ENCODE measurements around the gene PLCG2.

The PLCG2 gene

GRCh38 chr16:81790830-81791435 lies 11.8 kb downstream of the PLCG2 start (continued):
- no peak for TF ChIP-seq BACH2 (CRISPR knock-in tag; IDR thresholded peaks at IDR 0.05; ENCODE audit: borderline replicate concordance)
- no peak for TF ChIP-seq ZFP30 (CRISPR knock-in tag; IDR thresholded peaks at IDR 0.05)
- no peak for TF ChIP-seq ZNF8 (CRISPR knock-in tag; IDR thresholded peaks at IDR 0.05)
- TF ChIP-seq ESRRG (CRISPR knock-in tag; IDR thresholded peaks at IDR 0.05) = no peak

GRCh38 chr16:81792828-81793227 lies 13.7 kb downstream of the PLCG2 start:
- TF ChIP-seq CSRNP3 (CRISPR knock-in tag; IDR thresholded peaks at IDR 0.05) (no peak), ESRRG (CRISPR knock-in tag; IDR thresholded peaks at IDR 0.05) (no peak), TOX (CRISPR knock-in tag; IDR thresholded peaks at IDR 0.05; ENCODE audit: borderline replicate concordance) (no peak), SNAI2 (CRISPR knock-in tag; IDR thresholded peaks at IDR 0.05) (no peak), GLIS3 (CRISPR knock-in tag; IDR thresholded peaks at IDR 0.05) (no peak), POU6F1 (CRISPR knock-in tag; IDR thresholded peaks at IDR 0.05; ENCODE audit: borderline replicate concordance, low read depth) (no peak), TCF4 (CRISPR knock-in tag; IDR thresholded peaks at IDR 0.05; ENCODE audit: borderline replicate concordance) (no peak), ISL1 (CRISPR knock-in tag; IDR thresholded peaks at IDR 0.05) (no peak), OSR1 (CRISPR knock-in tag; IDR thresholded peaks at IDR 0.05) (no peak), ZFP3 (CRISPR knock-in tag; IDR thresholded peaks at IDR 0.05) (no peak), ZNF8 (CRISPR knock-in tag; IDR thresholded peaks at IDR 0.05) (no peak), ZNF70 (CRISPR knock-in tag; IDR thresholded peaks at IDR 0.05) (no peak), ZC3H10 (CRISPR knock-in tag; IDR thresholded peaks at IDR 0.05) (no peak), PPARA (CRISPR knock-in tag; IDR thresholded peaks at IDR 0.05; ENCODE audit: borderline replicate concordance) (no peak), RARB (CRISPR knock-in tag; IDR thresholded peaks at IDR 0.05) (no peak)
- TF ChIP-seq, protein P1, sequence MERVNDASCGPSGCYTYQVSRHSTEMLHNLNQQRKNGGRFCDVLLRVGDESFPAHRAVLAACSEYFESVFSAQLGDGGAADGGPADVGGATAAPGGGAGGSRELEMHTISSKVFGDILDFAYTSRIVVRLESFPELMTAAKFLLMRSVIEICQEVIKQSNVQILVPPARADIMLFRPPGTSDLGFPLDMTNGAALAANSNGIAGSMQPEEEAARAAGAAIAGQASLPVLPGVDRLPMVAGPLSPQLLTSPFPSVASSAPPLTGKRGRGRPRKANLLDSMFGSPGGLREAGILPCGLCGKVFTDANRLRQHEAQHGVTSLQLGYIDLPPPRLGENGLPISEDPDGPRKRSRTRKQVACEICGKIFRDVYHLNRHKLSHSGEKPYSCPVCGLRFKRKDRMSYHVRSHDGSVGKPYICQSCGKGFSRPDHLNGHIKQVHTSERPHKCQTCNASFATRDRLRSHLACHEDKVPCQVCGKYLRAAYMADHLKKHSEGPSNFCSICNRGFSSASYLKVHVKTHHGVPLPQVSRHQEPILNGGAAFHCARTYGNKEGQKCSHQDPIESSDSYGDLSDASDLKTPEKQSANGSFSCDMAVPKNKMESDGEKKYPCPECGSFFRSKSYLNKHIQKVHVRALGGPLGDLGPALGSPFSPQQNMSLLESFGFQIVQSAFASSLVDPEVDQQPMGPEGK (CRISPR knock-in tag; IDR thresholded peaks at IDR 0.05; ENCODE audit: borderline replicate concordance) = no peak
- ATAC-seq = no peak

DNA sequence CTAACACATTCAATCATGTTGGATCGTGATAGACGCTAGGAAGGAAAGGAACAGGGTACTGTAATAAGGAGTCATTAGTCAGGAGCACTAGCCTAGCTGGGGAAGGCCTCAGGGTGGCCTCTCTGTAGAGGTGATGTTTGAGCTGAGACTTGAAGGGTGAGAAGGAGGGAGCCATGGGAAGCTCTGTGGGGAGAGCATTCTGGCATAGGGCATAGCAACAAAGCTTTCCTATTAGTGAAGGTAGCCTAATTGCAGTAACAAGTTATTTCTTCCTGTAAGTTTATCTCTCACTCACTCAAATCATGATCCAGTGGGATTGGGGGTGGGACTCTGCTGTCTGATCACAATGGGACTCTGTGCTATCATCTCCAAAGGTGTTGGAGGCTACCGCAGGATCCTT lies 16.1 kb downstream of the PLCG2 start:
- no peak for ATAC-seq
- TF ChIP-seq ZFP3 (CRISPR knock-in tag; IDR thresholded peaks at IDR 0.05) = no peak
- TF ChIP-seq, protein P2, sequence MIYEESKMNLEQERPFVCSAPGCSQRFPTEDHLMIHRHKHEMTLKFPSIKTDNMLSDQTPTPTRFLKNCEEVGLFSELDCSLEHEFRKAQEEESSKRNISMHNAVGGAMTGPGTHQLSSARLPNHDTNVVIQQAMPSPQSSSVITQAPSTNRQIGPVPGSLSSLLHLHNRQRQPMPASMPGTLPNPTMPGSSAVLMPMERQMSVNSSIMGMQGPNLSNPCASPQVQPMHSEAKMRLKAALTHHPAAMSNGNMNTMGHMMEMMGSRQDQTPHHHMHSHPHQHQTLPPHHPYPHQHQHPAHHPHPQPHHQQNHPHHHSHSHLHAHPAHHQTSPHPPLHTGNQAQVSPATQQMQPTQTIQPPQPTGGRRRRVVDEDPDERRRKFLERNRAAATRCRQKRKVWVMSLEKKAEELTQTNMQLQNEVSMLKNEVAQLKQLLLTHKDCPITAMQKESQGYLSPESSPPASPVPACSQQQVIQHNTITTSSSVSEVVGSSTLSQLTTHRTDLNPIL (CRISPR knock-in tag; IDR thresholded peaks at IDR 0.05; ENCODE audit: low read depth) = no peak
- no peak for TF ChIP-seq ZNF70 (CRISPR knock-in tag; IDR thresholded peaks at IDR 0.05)
- TF ChIP-seq, protein P1 (CRISPR knock-in tag; IDR thresholded peaks at IDR 0.05; ENCODE audit: borderline replicate concordance) = no peak
- TF ChIP-seq SNAI2 (CRISPR knock-in tag; IDR thresholded peaks at IDR 0.05) = no peak
- no peak for TF ChIP-seq OSR1 (CRISPR knock-in tag; IDR thresholded peaks at IDR 0.05)
- TF ChIP-seq PPARA (CRISPR knock-in tag; IDR thresholded peaks at IDR 0.05; ENCODE audit: borderline replicate concordance) = no peak
- no peak for TF ChIP-seq CSRNP3 (CRISPR knock-in tag; IDR thresholded peaks at IDR 0.05)
- TF ChIP-seq POU6F1 (CRISPR knock-in tag; IDR thresholded peaks at IDR 0.05; ENCODE audit: borderline replicate concordance, low read depth) = no peak
- TF ChIP-seq ZNF8 (CRISPR knock-in tag; IDR thresholded peaks at IDR 0.05) = no peak
- no peak for TF ChIP-seq ARNTL (CRISPR knock-in tag; IDR thresholded peaks at IDR 0.05; ENCODE audit: borderline replicate concordance, low read depth)
- TF ChIP-seq ESRRG (CRISPR knock-in tag; IDR thresholded peaks at IDR 0.05) = no peak
- no peak for TF ChIP-seq ISL1 (CRISPR knock-in tag; IDR thresholded peaks at IDR 0.05)
- no peak for TF ChIP-seq ZNF565 (CRISPR knock-in tag; conservative IDR thresholded peaks at IDR 0.05; ENCODE audit: low read depth)
- no peak for TF ChIP-seq CSDC2 (CRISPR knock-in tag; IDR thresholded peaks at IDR 0.05)
- TF ChIP-seq, protein P3, sequence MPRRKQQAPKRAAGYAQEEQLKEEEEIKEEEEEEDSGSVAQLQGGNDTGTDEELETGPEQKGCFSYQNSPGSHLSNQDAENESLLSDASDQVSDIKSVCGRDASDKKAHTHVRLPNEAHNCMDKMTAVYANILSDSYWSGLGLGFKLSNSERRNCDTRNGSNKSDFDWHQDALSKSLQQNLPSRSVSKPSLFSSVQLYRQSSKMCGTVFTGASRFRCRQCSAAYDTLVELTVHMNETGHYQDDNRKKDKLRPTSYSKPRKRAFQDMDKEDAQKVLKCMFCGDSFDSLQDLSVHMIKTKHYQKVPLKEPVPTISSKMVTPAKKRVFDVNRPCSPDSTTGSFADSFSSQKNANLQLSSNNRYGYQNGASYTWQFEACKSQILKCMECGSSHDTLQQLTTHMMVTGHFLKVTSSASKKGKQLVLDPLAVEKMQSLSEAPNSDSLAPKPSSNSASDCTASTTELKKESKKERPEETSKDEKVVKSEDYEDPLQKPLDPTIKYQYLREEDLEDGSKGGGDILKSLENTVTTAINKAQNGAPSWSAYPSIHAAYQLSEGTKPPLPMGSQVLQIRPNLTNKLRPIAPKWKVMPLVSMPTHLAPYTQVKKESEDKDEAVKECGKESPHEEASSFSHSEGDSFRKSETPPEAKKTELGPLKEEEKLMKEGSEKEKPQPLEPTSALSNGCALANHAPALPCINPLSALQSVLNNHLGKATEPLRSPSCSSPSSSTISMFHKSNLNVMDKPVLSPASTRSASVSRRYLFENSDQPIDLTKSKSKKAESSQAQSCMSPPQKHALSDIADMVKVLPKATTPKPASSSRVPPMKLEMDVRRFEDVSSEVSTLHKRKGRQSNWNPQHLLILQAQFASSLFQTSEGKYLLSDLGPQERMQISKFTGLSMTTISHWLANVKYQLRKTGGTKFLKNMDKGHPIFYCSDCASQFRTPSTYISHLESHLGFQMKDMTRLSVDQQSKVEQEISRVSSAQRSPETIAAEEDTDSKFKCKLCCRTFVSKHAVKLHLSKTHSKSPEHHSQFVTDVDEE (CRISPR knock-in tag; IDR thresholded peaks at IDR 0.05) = no peak
- TF ChIP-seq ZC3H10 (CRISPR knock-in tag; IDR thresholded peaks at IDR 0.05) = no peak
